Neural cell (in vitro differentiated cells): ENCODE results near the gene RNPEPL1. TPM values are rescaled to one million over a fixed set of nuclear protein-coding genes. Genes with fewer than 3 reads are reported as not detected.

Experiments
- H2AFZ ChIP-seq: fragments of 200-600, 300-800 bp; sonication (generic), shearing (Covaris generic); 2 replicates; pipeline ENCODE4 v1.6.0; 2014; ENCODE audit warnings: low read depth, mild to moderate bottlenecking, antibody characterized with exemption, low read length, moderate library complexity
- H3F3A ChIP-seq: fragments of 200-600 bp; shearing (Covaris generic); 2 replicates; pipeline ENCODE4 v1.6.1; 2016; ENCODE audit warnings: mild to moderate bottlenecking, moderate library complexity, mixed read lengths, antibody characterized with exemption, low read length; ENCODE audit not compliant: insufficient read depth, poor library complexity, severe bottlenecking
- H3K27ac ChIP-seq: fragments of 200-600, 300-800 bp; sonication (generic), shearing (Covaris generic); 2 replicates; pipeline ENCODE4 v1.5.1; 2014; ENCODE audit warnings: mild to moderate bottlenecking, low read length, moderate library complexity
- H3K27me3 ChIP-seq: fragments of 300-800, 200-600 bp; sonication (generic), shearing (Covaris generic); 2 replicates; pipeline ENCODE4 v1.6.0; 2014; ENCODE audit warnings: mild to moderate bottlenecking, low read depth, low read length, moderate library complexity; ENCODE audit not compliant: insufficient read depth
- H3K36me3 ChIP-seq: fragments of 300-800, 200-600 bp; sonication (generic), shearing (Covaris generic); 2 replicates; pipeline ENCODE4 v1.5.1; 2014; ENCODE audit warnings: mild to moderate bottlenecking, antibody characterized with exemption, low read length, moderate library complexity; ENCODE audit not compliant: insufficient read depth
- H3K4me2 ChIP-seq: fragments of 300-800, 200-600 bp; sonication (generic), shearing (Covaris generic); 2 replicates; pipeline ENCODE4 v1.6.0; 2014; ENCODE audit warnings: mild to moderate bottlenecking, low read length
- H3K4me3 ChIP-seq: fragments of 300-800, 200-600 bp; sonication (generic), shearing (Covaris generic); 2 replicates; pipeline ENCODE4 v1.5.1; 2014; ENCODE audit warnings: mild to moderate bottlenecking, low read length, moderate library complexity
- H3K79me2 ChIP-seq: fragments of 200-600 bp; shearing (Covaris generic); replicated peaks from 2 replicates; pipeline ENCODE4 v1.6.0; 2014; ENCODE audit warnings: mild to moderate bottlenecking, low read length, moderate library complexity; ENCODE audit not compliant: insufficient read depth
- H3K9ac ChIP-seq: fragments of 300-800, 200-600 bp; sonication (generic), shearing (Covaris generic); 2 replicates; pipeline ENCODE4 v1.6.1; 2016; ENCODE audit warnings: mild to moderate bottlenecking, low read length, mixed read lengths
- H3K9me2 ChIP-seq: fragments of 200-600 bp; shearing (Covaris generic); 2 replicates; pipeline ENCODE4 v1.6.1; 2016; ENCODE audit warnings: mild to moderate bottlenecking, low read length, mixed read lengths; ENCODE audit not compliant: insufficient read depth
- H3K9me3 ChIP-seq: fragments of 200-600, 300-800 bp; sonication (generic), shearing (Covaris generic); 2 replicates; pipeline ENCODE4 v1.6.1; 2016; ENCODE audit warnings: mild to moderate bottlenecking, mixed run types, low read length, moderate library complexity, mixed read lengths
- H4K20me1 ChIP-seq: fragments of 200-600 bp; shearing (Covaris generic); 2 replicates; pipeline ENCODE4 v1.6.1; 2016; ENCODE audit warnings: mild to moderate bottlenecking, mixed run types; ENCODE audit not compliant: insufficient read depth
- EP300 ChIP-seq: fragments of 450-650 bp; conservative IDR thresholded peaks from 2 replicates; pipeline ENCODE4 v1.6.1; 2014; ENCODE audit warnings: antibody characterized with exemption, mild to moderate bottlenecking, moderate library complexity; ENCODE audit not compliant: poor library complexity, severe bottlenecking
- EZH2 ChIP-seq: fragments of 200-600, 300-800 bp; shearing (Covaris generic), sonication (generic); IDR thresholded peaks from 2 replicates; pipeline ENCODE4 v1.6.1; 2014; ENCODE audit warnings: antibody characterized with exemption, low read length, borderline replicate concordance, mild to moderate bottlenecking; ENCODE audit not compliant: insufficient read depth, poor library complexity, severe bottlenecking
- MXI1 ChIP-seq: fragments of 450-650 bp; conservative IDR thresholded peaks from 2 replicates; pipeline ENCODE4 v1.6.1; 2014; ENCODE audit warnings: antibody characterized with exemption, mild to moderate bottlenecking; ENCODE audit not compliant: poor library complexity, severe bottlenecking
- POLR2AphosphoS5 ChIP-seq: IDR thresholded peaks from 2 replicates; pipeline ENCODE4 v1.6.1; 2012
- RAD21 ChIP-seq: fragments of 450-650 bp; conservative IDR thresholded peaks from 2 replicates; pipeline ENCODE4 v1.6.1; 2014; ENCODE audit warnings: antibody characterized with exemption, mild to moderate bottlenecking, moderate library complexity
- SMC3 ChIP-seq: fragments of 450-650 bp; conservative IDR thresholded peaks from 2 replicates; pipeline ENCODE4 v1.6.1; 2014; ENCODE audit warnings: antibody characterized with exemption, mild to moderate bottlenecking, moderate library complexity; ENCODE audit not compliant: poor library complexity
- TAF1 ChIP-seq: IDR thresholded peaks from 2 replicates; pipeline ENCODE4 v1.6.1; 2012; ENCODE audit warnings: low read depth
- polyA plus RNA-seq: library from polyadenylated mRNA; depleted of rRNA; stranded (reverse); fragments of >200 nt; gene quantifications from 2 replicates; pipeline ENCODE4 v1.2.3, GENCODE V29; 2014
- TF ChIP-seq, protein P1 (sequence below): fragments of 450-650 bp; IDR thresholded peaks from 2 replicates; pipeline ENCODE4 v1.5.1; 2014; ENCODE audit warnings: antibody characterized with exemption, mild to moderate bottlenecking, moderate library complexity; ENCODE audit not compliant: poor library complexity, severe bottlenecking
- TF ChIP-seq, protein P2 (sequence below): IDR thresholded peaks from 2 replicates; pipeline ENCODE4 v1.6.1; 2012; ENCODE audit warnings: borderline replicate concordance

Gene RNPEPL1
- polyA plus RNA-seq, 1 donor from 2014 or later = 16.1 TPM

DNA sequence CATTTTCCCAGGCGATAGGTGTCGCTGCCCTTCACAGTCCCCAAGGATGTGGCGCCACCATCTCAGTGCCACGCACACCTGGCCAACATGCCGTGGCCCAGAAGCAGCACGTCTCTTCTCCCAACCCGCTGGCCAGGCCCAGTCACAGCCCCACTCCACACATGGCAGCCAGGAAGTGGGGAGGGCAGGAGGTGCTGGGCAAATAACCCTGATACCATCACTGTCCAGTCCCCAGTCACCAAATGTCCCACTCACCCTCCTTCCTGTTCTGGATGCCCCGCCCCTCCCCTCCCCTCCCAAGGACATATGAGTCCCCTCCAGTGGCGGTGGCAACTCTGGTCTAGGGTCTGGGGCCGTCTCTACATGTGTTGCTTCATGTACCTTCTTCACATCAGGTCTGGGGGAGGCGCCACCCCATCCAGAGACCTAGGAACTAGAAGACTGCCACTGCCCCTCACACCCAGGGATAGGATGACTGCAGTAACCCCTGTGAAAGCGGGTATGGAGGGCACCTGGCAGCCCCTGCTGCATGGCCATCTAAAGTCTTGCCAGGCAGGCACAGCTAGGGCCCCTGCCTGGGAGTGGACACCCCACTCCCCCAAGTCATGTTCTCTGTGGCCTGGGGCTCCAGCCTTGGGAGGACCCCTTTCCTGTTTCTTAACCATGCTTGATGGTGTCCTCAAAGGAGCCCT, 10.9 kb downstream of the RNPEPL1 start:
- H3F3A ChIP-seq = no peaks in the 10 kb centered on the region
- H3K9ac ChIP-seq = no peak overlapping the region
- no peak overlapping the region for H3K4me2 ChIP-seq
- H3K27me3 ChIP-seq = no peaks in the 10 kb centered on the region
- H2AFZ ChIP-seq = no peak overlapping the region
- peaks cover 8% of the 10 kb centered on the region for H3K79me2 ChIP-seq
- TF ChIP-seq EZH2 (no peak), MXI1 (no peak), EP300 (no peak), RAD21 (no peak), TAF1 (no peak), POLR2AphosphoS5 (no peak), SMC3 (no peak)
- TF ChIP-seq, protein P1, sequence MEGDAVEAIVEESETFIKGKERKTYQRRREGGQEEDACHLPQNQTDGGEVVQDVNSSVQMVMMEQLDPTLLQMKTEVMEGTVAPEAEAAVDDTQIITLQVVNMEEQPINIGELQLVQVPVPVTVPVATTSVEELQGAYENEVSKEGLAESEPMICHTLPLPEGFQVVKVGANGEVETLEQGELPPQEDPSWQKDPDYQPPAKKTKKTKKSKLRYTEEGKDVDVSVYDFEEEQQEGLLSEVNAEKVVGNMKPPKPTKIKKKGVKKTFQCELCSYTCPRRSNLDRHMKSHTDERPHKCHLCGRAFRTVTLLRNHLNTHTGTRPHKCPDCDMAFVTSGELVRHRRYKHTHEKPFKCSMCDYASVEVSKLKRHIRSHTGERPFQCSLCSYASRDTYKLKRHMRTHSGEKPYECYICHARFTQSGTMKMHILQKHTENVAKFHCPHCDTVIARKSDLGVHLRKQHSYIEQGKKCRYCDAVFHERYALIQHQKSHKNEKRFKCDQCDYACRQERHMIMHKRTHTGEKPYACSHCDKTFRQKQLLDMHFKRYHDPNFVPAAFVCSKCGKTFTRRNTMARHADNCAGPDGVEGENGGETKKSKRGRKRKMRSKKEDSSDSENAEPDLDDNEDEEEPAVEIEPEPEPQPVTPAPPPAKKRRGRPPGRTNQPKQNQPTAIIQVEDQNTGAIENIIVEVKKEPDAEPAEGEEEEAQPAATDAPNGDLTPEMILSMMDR = no peak
- TF ChIP-seq, protein P2, sequence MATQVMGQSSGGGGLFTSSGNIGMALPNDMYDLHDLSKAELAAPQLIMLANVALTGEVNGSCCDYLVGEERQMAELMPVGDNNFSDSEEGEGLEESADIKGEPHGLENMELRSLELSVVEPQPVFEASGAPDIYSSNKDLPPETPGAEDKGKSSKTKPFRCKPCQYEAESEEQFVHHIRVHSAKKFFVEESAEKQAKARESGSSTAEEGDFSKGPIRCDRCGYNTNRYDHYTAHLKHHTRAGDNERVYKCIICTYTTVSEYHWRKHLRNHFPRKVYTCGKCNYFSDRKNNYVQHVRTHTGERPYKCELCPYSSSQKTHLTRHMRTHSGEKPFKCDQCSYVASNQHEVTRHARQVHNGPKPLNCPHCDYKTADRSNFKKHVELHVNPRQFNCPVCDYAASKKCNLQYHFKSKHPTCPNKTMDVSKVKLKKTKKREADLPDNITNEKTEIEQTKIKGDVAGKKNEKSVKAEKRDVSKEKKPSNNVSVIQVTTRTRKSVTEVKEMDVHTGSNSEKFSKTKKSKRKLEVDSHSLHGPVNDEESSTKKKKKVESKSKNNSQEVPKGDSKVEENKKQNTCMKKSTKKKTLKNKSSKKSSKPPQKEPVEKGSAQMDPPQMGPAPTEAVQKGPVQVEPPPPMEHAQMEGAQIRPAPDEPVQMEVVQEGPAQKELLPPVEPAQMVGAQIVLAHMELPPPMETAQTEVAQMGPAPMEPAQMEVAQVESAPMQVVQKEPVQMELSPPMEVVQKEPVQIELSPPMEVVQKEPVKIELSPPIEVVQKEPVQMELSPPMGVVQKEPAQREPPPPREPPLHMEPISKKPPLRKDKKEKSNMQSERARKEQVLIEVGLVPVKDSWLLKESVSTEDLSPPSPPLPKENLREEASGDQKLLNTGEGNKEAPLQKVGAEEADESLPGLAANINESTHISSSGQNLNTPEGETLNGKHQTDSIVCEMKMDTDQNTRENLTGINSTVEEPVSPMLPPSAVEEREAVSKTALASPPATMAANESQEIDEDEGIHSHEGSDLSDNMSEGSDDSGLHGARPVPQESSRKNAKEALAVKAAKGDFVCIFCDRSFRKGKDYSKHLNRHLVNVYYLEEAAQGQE = no peak
- no peak overlapping the region for H3K4me3 ChIP-seq
- no peaks in the 10 kb centered on the region for H3K9me2 ChIP-seq
- no peaks in the 10 kb centered on the region for H4K20me1 ChIP-seq
- H3K36me3 ChIP-seq = no peaks in the 10 kb centered on the region
- H3K9me3 ChIP-seq = no peaks in the 10 kb centered on the region
- H3K27ac ChIP-seq = no peak overlapping the region

DNA sequence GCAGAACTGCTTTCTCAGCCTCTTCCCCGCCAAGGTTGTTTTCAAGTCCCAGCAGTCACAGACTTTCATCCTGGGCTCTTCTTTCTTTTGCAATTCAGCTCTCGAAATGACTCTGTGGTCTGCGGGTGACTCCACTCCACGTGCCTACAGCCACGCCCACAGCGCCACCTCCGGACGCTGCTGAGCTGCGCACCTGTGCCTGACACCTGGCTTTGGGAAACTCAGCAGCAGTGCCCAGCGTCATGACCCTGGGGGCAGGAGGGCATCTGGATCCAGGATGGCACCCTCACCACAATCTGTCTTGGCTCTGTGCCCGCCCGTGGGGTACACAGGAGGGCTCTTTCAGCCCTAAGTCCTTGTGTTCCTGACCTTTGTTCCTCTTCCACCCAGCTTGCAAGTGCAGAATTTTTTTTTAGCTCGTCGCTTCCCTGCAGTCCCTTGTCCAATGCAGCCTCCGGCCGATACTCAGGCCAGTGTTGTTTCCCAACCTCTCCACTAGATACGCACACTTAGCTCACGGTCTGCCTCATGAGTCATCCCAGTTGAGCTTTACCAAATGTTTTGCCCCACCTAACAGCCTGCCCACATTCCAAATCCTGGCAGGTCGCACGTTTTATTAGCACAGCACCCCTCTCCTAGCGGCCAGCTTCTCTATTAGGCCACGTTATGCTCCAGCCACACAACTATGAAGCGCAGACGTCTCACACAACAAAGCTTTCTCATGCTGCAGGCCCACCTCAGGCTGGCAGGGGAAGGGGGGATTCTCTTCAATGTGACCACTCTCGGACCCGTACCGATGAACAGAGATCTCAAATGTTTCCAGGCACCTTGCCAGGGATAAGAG, 11.7 kb downstream of the RNPEPL1 start:
- H3K9me3 ChIP-seq = no peaks in the 10 kb centered on the region
- no peaks in the 10 kb centered on the region for H3K27me3 ChIP-seq
- TF ChIP-seq, protein P1 = no peak
- TF ChIP-seq MXI1 = no peak
- no peak for TF ChIP-seq RAD21
- TF ChIP-seq, protein P2 = no peak
- no peak for TF ChIP-seq EP300
- no peak for TF ChIP-seq EZH2
- TF ChIP-seq TAF1 = no peak
- H3K9me2 ChIP-seq = no peaks in the 10 kb centered on the region
- H3K4me3 ChIP-seq = no peak overlapping the region
- H3K9ac ChIP-seq = no peak overlapping the region
- peaks cover 14% of the 10 kb centered on the region for H3K79me2 ChIP-seq
- no peak overlapping the region for H3K4me2 ChIP-seq
- H4K20me1 ChIP-seq = no peaks in the 10 kb centered on the region
- H3F3A ChIP-seq = no peaks in the 10 kb centered on the region
- H3K36me3 ChIP-seq = no peaks in the 10 kb centered on the region
- H3K27ac ChIP-seq = no peak overlapping the region
- no peak overlapping the region for H2AFZ ChIP-seq
